SK-N-SH (cell line): ENCODE results near the gene CACNA1D. TPM values are rescaled to one million over a fixed set of nuclear protein-coding genes. Genes with fewer than 3 reads are reported as not detected.

Experiments
- CTCF ChIA-PET: fragments of 300-600, 350-600 bp; formaldehyde crosslinking; extraction: SDS; loops from one replicate; lab custom pipeline; 2021; lab: Yijun Ruan, JAX
- POLR2A ChIA-PET: fragments of 350-600 bp; sonication (Branson Sonifier 250); formaldehyde crosslinking; extraction: SDS; loops from one replicate; lab custom pipeline; 2020; ENCODE audit warnings: antibody characterized with exemption, inconsistent platforms; lab: Yijun Ruan, JAX
- DNase-seq: peaks from one replicate; pipeline ENCODE4 v3.0.0; 2012
- H2AFZ ChIP-seq: fragments of 200-600 bp; sonication (generic); 2 replicates; pipeline ENCODE4 v1.8.1; 2016; ENCODE audit warnings: antibody characterized with exemption, mild to moderate bottlenecking, low read depth
- H3F3A ChIP-seq: fragments of 200-600 bp; sonication (generic); replicated peaks from 2 replicates; pipeline ENCODE3; 2016; ENCODE audit warnings: antibody characterized with exemption, mild to moderate bottlenecking; ENCODE audit not compliant: insufficient read depth
- H3K27ac ChIP-seq, 2 experiments: fragments of 200-500 bp in 1 of 2; fragments of 200-600 bp in 1 of 2; sonication (Bioruptor generic) in 1 of 2; sonication (generic), shearing (Covaris generic) in 1 of 2; 2 replicates each; pipeline versions ENCODE4 v1.5.1 to v1.6.1; 2014 to 2016; ENCODE audit warnings: low read depth in 2 of 2, inconsistent platforms in 1 of 2, low read length in 1 of 2, mild to moderate bottlenecking in 1 of 2, mixed read lengths in 1 of 2
- H3K27me3 ChIP-seq: fragments of 200-600 bp; sonication (generic), shearing (Covaris generic); 2 replicates; pipeline ENCODE4 v1.6.1; 2016; ENCODE audit warnings: mixed run types; ENCODE audit not compliant: insufficient read depth
- H3K36me3 ChIP-seq, 2 experiments: fragments of 200-500 bp in 1 of 2; fragments of 200-600 bp in 1 of 2; sonication (Bioruptor generic) in 1 of 2; sonication (generic) in 1 of 2; replicated peaks in 1 of 2; 2 replicates each; pipeline versions ENCODE3 to v1.5.1; 2014 to 2016; ENCODE audit warnings: low read length in 1 of 2, mild to moderate bottlenecking in 1 of 2; ENCODE audit not compliant: insufficient read depth in 2 of 2, control insufficient read depth in 1 of 2
- H3K4me1 ChIP-seq, 2 experiments: fragments of 200-500 bp in 1 of 2; fragments of 200-600 bp in 1 of 2; sonication (Bioruptor generic) in 1 of 2; sonication (generic), shearing (Covaris generic) in 1 of 2; 2 replicates each; pipeline versions ENCODE4 v1.5.1 to v1.6.1; 2014 to 2016; ENCODE audit warnings: low read depth in 1 of 2, low read length in 1 of 2, mixed run types in 1 of 2; ENCODE audit not compliant: insufficient read depth in 2 of 2, control insufficient read depth in 1 of 2
- H3K4me2 ChIP-seq: fragments of 200-600 bp; sonication (generic), shearing (Covaris generic); 2 replicates; pipeline ENCODE4 v1.6.1; 2017; ENCODE audit warnings: mixed run types
- H3K4me3 ChIP-seq, 2 experiments: fragments of 200-500 bp in 1 of 2; fragments of 200-600 bp in 1 of 2; sonication (Bioruptor generic) in 1 of 2; sonication (generic), shearing (Covaris generic) in 1 of 2; 2 replicates each; pipeline versions ENCODE4 v1.5.1 to v1.8.1; 2014 to 2016; ENCODE audit warnings: low read depth in 2 of 2, inconsistent platforms in 1 of 2, low read length in 1 of 2, mild to moderate bottlenecking in 1 of 2, mixed read lengths in 1 of 2, moderate library complexity in 1 of 2
- H3K79me2 ChIP-seq: fragments of 200-600 bp; sonication (generic); 2 replicates; pipeline ENCODE4 v1.8.1; 2017; ENCODE audit warnings: mild to moderate bottlenecking; ENCODE audit not compliant: insufficient read depth
- H3K9ac ChIP-seq: fragments of 200-600 bp; sonication (generic); 2 replicates; pipeline ENCODE4 v1.6.1; 2017; ENCODE audit warnings: mixed run types
- H3K9me2 ChIP-seq: fragments of 200-600 bp; sonication (generic); 2 replicates; pipeline ENCODE4 v1.6.1; 2017; ENCODE audit warnings: mixed run types
- H3K9me3 ChIP-seq: fragments of 200-600 bp; sonication (generic); 2 replicates; pipeline ENCODE4 v1.6.1; 2017; ENCODE audit warnings: mixed run types, mild to moderate bottlenecking, moderate library complexity
- H4K20me1 ChIP-seq: fragments of 200-600 bp; sonication (generic); 2 replicates; pipeline ENCODE4 v1.6.1; 2017; ENCODE audit warnings: mild to moderate bottlenecking, mixed run types; ENCODE audit not compliant: insufficient read depth
- ELF1 ChIP-seq: IDR thresholded peaks from 2 replicates; pipeline ENCODE4 v1.4.0; 2012
- EP300 ChIP-seq, 2 experiments: IDR thresholded peaks; 2 replicates each; pipeline versions ENCODE4 v1.4.0 to v1.6.1; 2012; ENCODE audit warnings: borderline replicate concordance in 1 of 2, low read depth in 1 of 2, low read length in 1 of 2
- FOSL2 ChIP-seq: IDR thresholded peaks from 2 replicates; pipeline ENCODE4 v1.4.0; 2012; ENCODE audit warnings: low read depth, mild to moderate bottlenecking, moderate library complexity, borderline replicate concordance
- FOXJ3 ChIP-seq: sonication (generic); formaldehyde crosslinking; IDR thresholded peaks from 2 replicates; pipeline ENCODE4 v1.5.1; 2020; ENCODE audit warnings: mild to moderate bottlenecking, missing genetic modification reagents
- GATA2 ChIP-seq: sonication (generic); formaldehyde crosslinking; IDR thresholded peaks from 2 replicates; pipeline ENCODE4 v1.5.0; 2020; ENCODE audit warnings: mild to moderate bottlenecking, missing genetic modification reagents
- MAX ChIP-seq: IDR thresholded peaks from 2 replicates; pipeline ENCODE4 v1.4.0; 2012; ENCODE audit warnings: low read depth
- MXI1 ChIP-seq: IDR thresholded peaks from 2 replicates; pipeline ENCODE4 v1.6.1; 2012; ENCODE audit warnings: mild to moderate bottlenecking, low read depth, low read length, improper control_type of control experiment
- NRF1 ChIP-seq: IDR thresholded peaks from 2 replicates; pipeline ENCODE4 v1.6.1; 2012; ENCODE audit warnings: low read depth, mild to moderate bottlenecking, low read length
- PBX3 ChIP-seq: IDR thresholded peaks from 2 replicates; pipeline ENCODE4; 2012
- POLR2AphosphoS5 ChIP-seq: IDR thresholded peaks from 2 replicates; pipeline ENCODE4 v1.6.1; 2012; ENCODE audit warnings: low read depth, low read length
- RAD21 ChIP-seq: IDR thresholded peaks from 2 replicates; pipeline ENCODE4 v1.6.1; 2012; ENCODE audit warnings: mild to moderate bottlenecking, low read length
- RCOR1 ChIP-seq: fragments of 150-350 bp; IDR thresholded peaks from 2 replicates; pipeline ENCODE4 v1.6.1; 2017; ENCODE audit warnings: antibody characterized with exemption, low read length
- RFX5 ChIP-seq: IDR thresholded peaks from 2 replicates; pipeline ENCODE4 v1.6.1; 2012; ENCODE audit warnings: mild to moderate bottlenecking, improper control_type of control experiment, low read length
- SMC3 ChIP-seq: IDR thresholded peaks from 2 replicates; pipeline ENCODE4 v1.6.1; 2012; ENCODE audit warnings: low read depth, low read length, improper control_type of control experiment
- TAF1 ChIP-seq: IDR thresholded peaks from 2 replicates; pipeline ENCODE4 v1.6.1; 2012; ENCODE audit warnings: low read depth, mild to moderate bottlenecking, low read length, moderate library complexity, borderline replicate concordance
- TCF12 ChIP-seq: IDR thresholded peaks from 2 replicates; pipeline ENCODE4 v1.4.0; 2012
- YY1 ChIP-seq: IDR thresholded peaks from 2 replicates; pipeline ENCODE4 v1.4.0; 2012; ENCODE audit warnings: low read depth, mild to moderate bottlenecking
- WGBS: methylation state at CpG from one replicate; pipeline ENCODE4 v1.1.6; 2017; ENCODE audit warnings: low lambda C conversion rate; 5-methylcytosine and 5-hydroxymethylcytosine counted together
- polyA plus RNA-seq, 3 experiments: library from polyadenylated mRNA; depleted of rRNA; stranded (reverse); fragments of >200 nt; gene quantifications; 2 replicates each; pipeline ENCODE4 v1.2.3, GENCODE V29; 2012
- TF ChIP-seq, protein P1 (sequence below): IDR thresholded peaks from 2 replicates; pipeline ENCODE4 v1.4.0; 2012; ENCODE audit warnings: low read depth, borderline replicate concordance
- TF ChIP-seq, protein P2 (sequence below): IDR thresholded peaks from 2 replicates; pipeline ENCODE4 v1.4.0; 2012; ENCODE audit warnings: low read depth, borderline replicate concordance

The CACNA1D gene
- polyA plus RNA-seq, 1 of the 3 experiments (the other 2 are of a cell fraction) = 0.12 TPM

GRCh38 chr3:53740956-53741355 lies 246.5 kb downstream of the CACNA1D start:
- TF ChIP-seq TAF1 (no peak), MXI1 (no peak), POLR2AphosphoS5 (no peak)
- POLR2A ChIA-PET = no interaction called here
- CTCF ChIA-PET = interaction anchor here (1.1 kb wide), 1 partner anchor 17 kb away, joined by 4 read pairs; no protein-coding TSS in a partner anchor

DNA sequence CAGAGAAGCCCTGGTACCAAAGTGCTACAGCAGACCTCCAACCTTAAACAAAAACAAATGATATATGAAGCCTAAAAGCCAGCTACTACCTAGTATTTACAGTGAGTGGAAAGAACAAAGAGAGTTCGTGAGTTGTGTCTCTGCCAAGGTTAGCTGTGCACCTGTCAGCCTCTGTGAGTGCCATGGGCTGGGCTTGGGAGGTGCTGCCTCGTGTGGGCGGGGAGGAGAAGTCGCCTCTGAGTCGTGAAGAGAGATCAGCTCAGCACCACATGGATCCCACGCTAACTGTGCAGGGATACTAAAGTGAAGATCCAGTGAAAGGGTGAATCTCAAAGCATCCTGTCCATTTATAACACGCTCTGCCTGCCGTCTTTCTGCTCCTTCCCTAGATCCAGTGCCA lies 249.9 kb downstream of the CACNA1D start:
- no peaks in the 10 kb centered on the region for H3K27me3 ChIP-seq
- H3K4me1 ChIP-seq = no peaks in the 10 kb centered on the region
- no peaks in the 10 kb centered on the region for H3F3A ChIP-seq
- no peaks in the 10 kb centered on the region for H3K9me3 ChIP-seq
- no peak overlapping the region for H3K27ac ChIP-seq
- no peaks in the 10 kb centered on the region for H3K9me2 ChIP-seq
- no peaks in the 10 kb centered on the region for H3K36me3 ChIP-seq
- WGBS = 55% methylated on average over 8 of the region's 8 CpGs
- TF ChIP-seq TCF12 = no peak
- no peak for TF ChIP-seq YY1
- no peak for TF ChIP-seq ELF1
- no peak for TF ChIP-seq GATA2
- TF ChIP-seq, protein P1, sequence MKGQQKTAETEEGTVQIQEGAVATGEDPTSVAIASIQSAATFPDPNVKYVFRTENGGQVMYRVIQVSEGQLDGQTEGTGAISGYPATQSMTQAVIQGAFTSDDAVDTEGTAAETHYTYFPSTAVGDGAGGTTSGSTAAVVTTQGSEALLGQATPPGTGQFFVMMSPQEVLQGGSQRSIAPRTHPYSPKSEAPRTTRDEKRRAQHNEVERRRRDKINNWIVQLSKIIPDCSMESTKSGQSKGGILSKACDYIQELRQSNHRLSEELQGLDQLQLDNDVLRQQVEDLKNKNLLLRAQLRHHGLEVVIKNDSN = no peak
- TF ChIP-seq EP300 (IDR thresholded peaks at IDR 0.05; ENCODE audit: borderline replicate concordance in 1 of 2, low read depth in 1 of 2, low read length in 1 of 2) = no peak
- TF ChIP-seq MAX = no peak
- TF ChIP-seq FOSL2 = no peak
- TF ChIP-seq RCOR1 = no peak
- TF ChIP-seq RFX5 = no peak
- H2AFZ ChIP-seq = no peak overlapping the region
- ChIA-PET CTCF (interaction anchor here (0.8 kb wide), 1 partner anchor 369 kb away, joined by 3 read pairs; no protein-coding TSS in a partner anchor), POLR2A (no interaction called here)
- no peak overlapping the region for H3K4me2 ChIP-seq
- DNase-seq = peak; percentile 34
- no peaks in the 10 kb centered on the region for H4K20me1 ChIP-seq
- no peak overlapping the region for H3K9ac ChIP-seq
- H3K79me2 ChIP-seq = no peaks in the 10 kb centered on the region
- H3K4me3 ChIP-seq = no peak overlapping the region

More at GRCh38 chr3:53740956-53741355, 246.5 kb downstream of the CACNA1D start:
- no peaks in the 10 kb centered on the region for H3K27me3 ChIP-seq
- no peak overlapping the region for H3K4me2 ChIP-seq
- H3F3A ChIP-seq = no peaks in the 10 kb centered on the region
- H2AFZ ChIP-seq = no peak overlapping the region
- H3K27ac ChIP-seq = no peak overlapping the region
- H3K79me2 ChIP-seq = no peaks in the 10 kb centered on the region
- H3K9me3 ChIP-seq = no peaks in the 10 kb centered on the region
- H3K9me2 ChIP-seq = no peaks in the 10 kb centered on the region
- H3K9ac ChIP-seq = no peak overlapping the region
- WGBS = 22% methylated on average over 4 of the region's 4 CpGs
- H3K4me3 ChIP-seq = no peak overlapping the region
- no peaks in the 10 kb centered on the region for H4K20me1 ChIP-seq
- no peaks in the 10 kb centered on the region for H3K4me1 ChIP-seq
- no peak for DNase-seq
- H3K36me3 ChIP-seq = no peaks in the 10 kb centered on the region

DNA sequence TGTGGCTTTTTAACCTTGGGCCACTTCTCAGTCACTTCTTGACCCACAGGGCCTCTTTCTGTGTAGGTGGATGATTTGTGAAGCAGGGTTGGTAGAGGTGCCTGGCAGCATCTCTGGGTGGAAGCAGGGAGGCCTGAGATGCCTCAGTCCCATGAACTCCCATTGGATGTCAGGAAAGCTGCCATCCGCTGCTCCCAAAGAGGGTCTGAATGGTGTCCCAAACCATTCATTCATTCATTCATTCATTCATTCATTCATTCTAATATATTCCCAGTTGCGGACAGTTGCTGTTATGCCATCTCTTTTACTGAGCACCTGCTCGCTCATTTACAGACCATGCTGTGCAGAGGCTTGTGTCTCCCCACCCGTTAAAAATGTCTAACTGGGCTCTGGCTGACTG lies 253.1 kb downstream of the CACNA1D start:
- DNase-seq = no peak
- no peak overlapping the region for H3K4me2 ChIP-seq
- no peaks in the 10 kb centered on the region for H3K9me2 ChIP-seq
- H4K20me1 ChIP-seq = no peaks in the 10 kb centered on the region
- TF ChIP-seq SMC3 (no peak), RCOR1 (no peak), ELF1 (no peak), FOXJ3 (CRISPR knock-in tag) (no peak), PBX3 (no peak), MAX (no peak), EP300 (IDR thresholded peaks at IDR 0.05; ENCODE audit: borderline replicate concordance in 1 of 2, low read depth in 1 of 2, low read length in 1 of 2) (no peak), NRF1 (no peak), RFX5 (no peak), RAD21 (no peak)
- TF ChIP-seq, protein P2, sequence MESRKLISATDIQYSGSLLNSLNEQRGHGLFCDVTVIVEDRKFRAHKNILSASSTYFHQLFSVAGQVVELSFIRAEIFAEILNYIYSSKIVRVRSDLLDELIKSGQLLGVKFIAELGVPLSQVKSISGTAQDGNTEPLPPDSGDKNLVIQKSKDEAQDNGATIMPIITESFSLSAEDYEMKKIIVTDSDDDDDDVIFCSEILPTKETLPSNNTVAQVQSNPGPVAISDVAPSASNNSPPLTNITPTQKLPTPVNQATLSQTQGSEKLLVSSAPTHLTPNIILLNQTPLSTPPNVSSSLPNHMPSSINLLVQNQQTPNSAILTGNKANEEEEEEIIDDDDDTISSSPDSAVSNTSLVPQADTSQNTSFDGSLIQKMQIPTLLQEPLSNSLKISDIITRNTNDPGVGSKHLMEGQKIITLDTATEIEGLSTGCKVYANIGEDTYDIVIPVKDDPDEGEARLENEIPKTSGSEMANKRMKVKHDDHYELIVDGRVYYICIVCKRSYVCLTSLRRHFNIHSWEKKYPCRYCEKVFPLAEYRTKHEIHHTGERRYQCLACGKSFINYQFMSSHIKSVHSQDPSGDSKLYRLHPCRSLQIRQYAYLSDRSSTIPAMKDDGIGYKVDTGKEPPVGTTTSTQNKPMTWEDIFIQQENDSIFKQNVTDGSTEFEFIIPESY = no peak
- ChIA-PET POLR2A (no interaction called here), CTCF (interaction anchor here (0.7 to 1.2 kb wide), 3 partner anchors 18 to 528 kb away, joined by 3 read pairs; no protein-coding TSS in a partner anchor)
- no peaks in the 10 kb centered on the region for H3K27me3 ChIP-seq
- no peaks in the 10 kb centered on the region for H3K9me3 ChIP-seq
- H2AFZ ChIP-seq = no peak overlapping the region
- H3K27ac ChIP-seq = no peak overlapping the region
- 61% methylated on average over 4 of the region's 4 CpGs for WGBS
- no peak overlapping the region for H3K9ac ChIP-seq
- no peaks in the 10 kb centered on the region for H3K36me3 ChIP-seq
- H3F3A ChIP-seq = no peaks in the 10 kb centered on the region
- no peaks in the 10 kb centered on the region for H3K79me2 ChIP-seq
- no peaks in the 10 kb centered on the region for H3K4me1 ChIP-seq
- no peak overlapping the region for H3K4me3 ChIP-seq
